GM12864 (cell line): ENCODE data around the gene CLTCL1.
A peak's percentile ranks its signal among the peaks of the same experiment; 100 is the strongest.

Experiments
- DNase-seq: peaks from one replicate; pipeline ENCODE4 v3.0.0-alpha.2; 2011; ENCODE audit warnings: low read depth
- H3K4me3 ChIP-seq: 2 replicates; pipeline ENCODE4 v1.5.1; 2011; ENCODE audit warnings: mild to moderate bottlenecking, low read depth, low read length, control low read depth
- CTCF ChIP-seq: IDR thresholded peaks from 2 replicates; pipeline ENCODE4 v1.5.1; 2011; ENCODE audit warnings: low read depth, mild to moderate bottlenecking, moderate library complexity, low read length, control low read depth, inconsistent platforms; ENCODE audit errors: missing control alignments

The CLTCL1 gene

GRCh38 chr22:19178065-19178656 lies 113.4 kb downstream of the CLTCL1 start:
- H3K4me3 ChIP-seq: peak overlapping the region; percentile 77
- DNase-seq: no peak
- TF ChIP-seq CTCF: no peak

- H3K4me3 ChIP-seq: peak overlapping the region; percentile 77
- no peak for DNase-seq
- no peak for TF ChIP-seq CTCF
Measured at GRCh38 chr22:19177164-19178064, 114.1 kb downstream of the CLTCL1 start.

- TF ChIP-seq CTCF: no peak
- DNase-seq: no peak
- no peak overlapping the region; the same call in 1 of the 2 replicates for H3K4me3 ChIP-seq
Measured at GRCh38 chr22:19176732-19177131, 114.8 kb downstream of the CLTCL1 start.

GRCh38 chr22:19176175-19176643 lies 115.3 kb downstream of the CLTCL1 start:
- DNase-seq: no peak
- TF ChIP-seq CTCF: no peak
- H3K4me3 ChIP-seq: no peak overlapping the region

GRCh38 chr22:19175602-19176174 lies 115.8 kb downstream of the CLTCL1 start:
- no peak for DNase-seq
- TF ChIP-seq CTCF: no peak
- no peak overlapping the region for H3K4me3 ChIP-seq

- no peak for DNase-seq
- no peak for TF ChIP-seq CTCF
- H3K4me3 ChIP-seq: no peak overlapping the region
Measured at GRCh38 chr22:19175026-19175601, 116.4 kb downstream of the CLTCL1 start.
